ENCODE measurements around the gene KPRP.

Gene KPRP, protein sequence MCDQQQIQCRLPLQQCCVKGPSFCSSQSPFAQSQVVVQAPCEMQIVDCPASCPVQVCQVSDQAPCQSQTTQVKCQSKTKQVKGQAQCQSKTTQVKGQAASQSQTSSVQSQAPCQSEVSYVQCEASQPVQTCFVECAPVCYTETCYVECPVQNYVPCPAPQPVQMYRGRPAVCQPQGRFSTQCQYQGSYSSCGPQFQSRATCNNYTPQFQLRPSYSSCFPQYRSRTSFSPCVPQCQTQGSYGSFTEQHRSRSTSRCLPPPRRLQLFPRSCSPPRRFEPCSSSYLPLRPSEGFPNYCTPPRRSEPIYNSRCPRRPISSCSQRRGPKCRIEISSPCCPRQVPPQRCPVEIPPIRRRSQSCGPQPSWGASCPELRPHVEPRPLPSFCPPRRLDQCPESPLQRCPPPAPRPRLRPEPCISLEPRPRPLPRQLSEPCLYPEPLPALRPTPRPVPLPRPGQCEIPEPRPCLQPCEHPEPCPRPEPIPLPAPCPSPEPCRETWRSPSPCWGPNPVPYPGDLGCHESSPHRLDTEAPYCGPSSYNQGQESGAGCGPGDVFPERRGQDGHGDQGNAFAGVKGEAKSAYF

DNA sequence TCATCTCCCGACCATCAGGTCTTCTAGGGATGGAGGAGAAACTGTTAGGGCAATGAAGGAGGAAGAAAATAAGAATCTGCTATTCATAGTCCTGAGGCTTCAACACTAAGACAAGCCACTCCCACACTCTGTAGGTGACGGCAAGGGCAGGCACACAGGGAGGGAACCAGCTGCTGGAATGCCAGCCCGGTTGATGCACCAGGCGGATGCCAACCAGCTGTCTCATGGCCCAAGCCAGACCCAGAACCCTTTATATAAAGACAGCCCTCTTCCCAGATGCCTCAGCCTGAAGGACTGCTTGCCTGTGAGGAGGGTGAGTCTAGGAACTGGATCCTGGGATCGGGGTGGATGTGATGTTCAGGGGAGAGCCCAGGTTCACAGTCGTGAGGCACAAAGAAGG lies at the start of gene KPRP:
KPRP (plus strand) TSS at position 279 of the 400 bp plus-strand sequence. CDS start 1,564 bp downstream, outside the sequence.
- no peak for DNase-seq (ENCODE audit: low spot score)

DNA sequence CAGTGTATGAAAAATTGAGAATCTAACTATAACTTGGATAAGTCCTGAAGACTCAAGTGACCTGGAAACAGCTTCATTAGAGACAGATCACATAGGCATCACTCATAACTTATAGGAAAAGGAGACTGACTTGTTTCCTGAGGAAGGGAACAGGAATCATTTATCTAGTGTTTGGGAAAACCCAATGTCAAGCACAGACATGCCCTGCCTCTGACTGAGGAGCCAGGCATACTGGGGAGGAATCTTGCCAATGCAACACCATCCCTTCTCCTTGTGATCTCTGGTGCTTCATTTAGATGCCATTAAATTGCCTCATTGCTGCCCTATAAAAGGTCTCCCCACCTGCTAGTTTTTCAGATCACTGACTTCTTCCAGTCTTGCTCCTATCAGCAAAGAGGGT lies 39.6 kb upstream of the KPRP start:
- no peak for DNase-seq (ENCODE audit: low spot score)

DNA sequence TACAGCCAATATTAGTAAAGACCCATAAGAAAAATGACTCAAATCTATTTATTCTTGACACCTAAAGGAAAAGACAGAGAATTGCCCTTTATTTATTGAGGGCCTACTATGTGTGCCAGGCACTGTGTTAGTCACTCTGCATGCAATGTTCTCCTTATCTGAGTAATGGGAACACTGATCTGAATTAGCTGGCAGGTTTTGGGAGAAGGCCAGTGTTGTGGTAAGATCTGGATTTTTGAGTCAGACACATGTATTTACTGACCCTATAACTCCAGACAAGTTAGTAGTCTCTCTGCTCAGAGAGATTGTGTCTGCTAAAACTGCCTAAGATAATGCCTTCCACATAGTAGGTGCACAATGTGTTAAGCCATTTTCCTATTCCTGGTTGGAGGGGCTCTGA lies 32.6 kb upstream of the KPRP start:
- DNase-seq (ENCODE audit: low spot score), result no peak

DNA sequence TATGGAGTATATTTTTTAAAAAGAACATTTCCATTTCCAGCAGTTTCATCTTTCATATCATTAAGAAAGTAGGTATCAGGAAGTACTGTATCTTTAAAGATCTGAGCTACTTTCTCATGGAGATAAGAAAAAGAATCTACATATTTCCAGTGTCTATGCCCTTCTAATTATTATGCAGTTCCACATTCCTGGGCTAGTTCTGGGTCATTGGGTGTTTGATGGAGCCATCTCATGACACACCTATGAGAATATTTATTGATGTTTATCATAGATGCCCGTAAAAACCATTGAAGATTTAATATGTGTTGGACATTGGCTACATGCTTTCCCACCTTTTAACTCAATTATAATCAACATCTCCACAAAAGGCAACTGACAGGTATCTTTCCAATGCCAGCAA lies 28.8 kb upstream of the KPRP start:
- no peak for DNase-seq (ENCODE audit: low spot score)

DNA sequence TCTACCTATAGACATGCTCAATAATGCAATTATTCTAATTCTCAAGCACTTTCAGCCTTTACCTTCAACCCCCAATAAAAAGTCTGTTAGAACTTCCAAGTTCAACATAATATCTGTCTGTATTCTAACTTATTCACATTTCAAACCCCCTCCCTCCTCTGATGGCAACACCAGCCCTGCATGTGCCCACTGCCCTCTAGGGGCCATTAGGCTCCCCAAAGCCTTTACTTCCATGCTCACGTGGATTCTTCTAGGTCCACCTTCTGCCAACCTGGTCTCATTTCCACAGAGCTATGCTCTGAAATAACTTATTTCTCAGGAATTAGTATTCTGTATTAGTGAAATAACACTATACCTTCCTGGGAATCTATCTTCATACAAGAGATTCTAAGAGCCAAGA lies 22.2 kb upstream of the KPRP start:
- DNase-seq (ENCODE audit: low spot score), result no peak

DNA sequence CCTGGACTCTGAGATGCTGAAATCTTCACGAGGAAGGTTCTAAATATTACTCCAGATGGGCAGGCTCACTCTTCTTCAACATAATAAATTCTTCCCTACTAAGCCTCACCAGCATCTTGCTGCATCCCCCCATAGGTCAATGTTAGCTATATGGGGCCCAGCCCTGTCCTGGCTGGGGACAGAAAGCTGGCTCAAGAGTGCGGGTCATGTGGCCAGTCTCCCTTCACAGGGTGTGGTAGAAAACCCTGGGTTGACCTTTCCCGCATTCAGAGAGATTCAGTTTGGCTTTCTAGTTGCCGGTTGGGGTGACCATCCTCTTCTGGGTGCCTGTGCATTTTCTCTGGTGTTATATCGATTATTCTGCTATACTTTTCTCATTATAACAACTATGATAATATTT lies 19.8 kb upstream of the KPRP start:
- no peak for DNase-seq (ENCODE audit: low spot score)

DNA sequence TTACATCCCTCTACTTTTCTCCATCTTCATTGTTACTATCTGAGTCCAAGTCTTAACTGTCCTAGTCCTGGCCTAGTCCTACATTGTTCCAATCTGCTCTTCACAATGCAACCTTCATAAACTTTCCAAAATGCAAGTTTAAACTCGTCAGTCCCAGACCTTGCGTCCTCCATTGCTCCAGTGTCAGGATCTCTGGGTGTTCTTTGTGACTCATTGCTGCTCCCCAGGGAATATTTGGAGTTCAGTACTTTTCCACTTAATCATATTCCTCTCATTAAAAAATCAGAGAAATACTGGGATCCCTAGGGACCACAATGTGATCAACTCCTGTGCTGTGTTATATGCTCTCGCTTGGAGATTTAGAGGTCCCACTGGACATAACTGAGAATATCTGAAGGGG lies 18.0 kb upstream of the KPRP start:
- no peak for DNase-seq (ENCODE audit: low spot score)

DNA sequence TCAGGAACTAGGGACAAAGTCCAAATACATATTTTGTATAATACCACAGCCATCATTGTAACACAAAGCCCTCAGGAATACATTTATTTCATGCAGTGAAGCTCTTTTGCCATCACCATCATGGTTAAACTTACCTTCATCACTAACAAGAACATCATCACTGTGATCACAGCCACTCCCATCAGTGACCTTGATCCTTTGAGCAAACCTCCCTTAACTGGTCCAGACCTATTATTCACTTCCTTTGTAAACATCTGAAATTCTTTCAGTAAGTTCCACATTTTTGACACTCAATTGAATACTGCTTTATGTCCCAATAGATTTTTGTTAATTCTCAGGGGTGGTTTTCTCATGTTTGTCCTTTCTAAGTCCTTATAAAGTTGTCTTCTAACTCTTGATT lies 16.2 kb upstream of the KPRP start:
- no peak for DNase-seq (ENCODE audit: low spot score)

DNA sequence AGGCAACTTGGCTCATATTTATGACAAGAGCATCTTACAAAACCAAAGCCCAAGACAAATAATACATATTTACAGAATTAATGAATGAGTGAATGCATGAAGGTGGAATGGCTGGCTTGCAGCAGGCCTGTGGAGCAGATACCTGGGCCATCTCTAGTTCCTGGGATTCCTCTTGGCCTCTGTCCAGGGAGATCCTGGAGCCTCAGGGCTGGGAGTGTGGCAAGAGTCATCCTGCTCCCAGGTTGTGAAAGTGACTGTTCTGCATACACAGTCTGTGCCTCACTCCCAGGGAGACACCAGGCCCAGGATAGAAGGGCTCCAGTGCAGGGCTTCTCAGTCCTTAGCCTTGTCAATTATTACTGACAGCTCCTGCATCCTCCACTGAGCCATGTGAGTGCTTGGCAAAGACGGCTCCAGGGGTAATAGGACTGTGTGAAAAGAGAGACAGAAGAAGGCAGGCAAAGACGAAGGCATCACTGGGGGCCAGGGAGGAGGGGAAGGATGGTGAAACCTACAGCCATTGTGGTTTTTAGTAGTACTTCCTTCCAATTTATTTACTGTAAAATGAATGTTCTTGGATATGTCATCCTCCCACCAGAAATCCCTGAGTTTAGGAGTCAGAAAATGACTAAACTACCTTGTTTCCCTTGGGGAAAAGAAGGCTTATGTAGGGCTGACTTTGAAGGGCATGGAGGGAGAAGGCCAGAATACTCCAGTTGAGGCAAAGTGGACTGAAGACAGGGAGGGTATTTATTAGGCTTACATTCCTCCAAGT lies 14.3 kb upstream of the KPRP start:
- no peak for DNase-seq (ENCODE audit: low spot score)

DNA sequence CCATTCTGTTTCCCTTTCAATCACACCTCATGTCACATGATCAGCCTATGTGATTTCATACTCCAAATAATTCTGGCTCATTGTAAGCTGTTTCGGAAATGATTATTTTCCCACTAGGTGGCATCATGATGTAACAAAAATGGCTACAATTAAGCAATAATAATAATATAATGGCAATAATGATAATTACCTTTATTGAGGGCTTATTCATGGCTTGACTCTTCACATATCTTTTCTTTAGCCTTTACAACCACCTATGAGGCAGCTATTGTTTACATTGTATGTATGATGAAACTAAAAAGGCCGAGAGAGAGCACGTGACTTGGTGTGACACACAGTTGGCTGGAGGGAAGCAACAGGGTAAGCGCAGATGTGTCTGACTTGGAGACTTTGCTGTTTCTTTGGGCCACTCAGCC lies 12.5 kb upstream of the KPRP start:
- DNase-seq (ENCODE audit: low spot score), result no peak

DNA sequence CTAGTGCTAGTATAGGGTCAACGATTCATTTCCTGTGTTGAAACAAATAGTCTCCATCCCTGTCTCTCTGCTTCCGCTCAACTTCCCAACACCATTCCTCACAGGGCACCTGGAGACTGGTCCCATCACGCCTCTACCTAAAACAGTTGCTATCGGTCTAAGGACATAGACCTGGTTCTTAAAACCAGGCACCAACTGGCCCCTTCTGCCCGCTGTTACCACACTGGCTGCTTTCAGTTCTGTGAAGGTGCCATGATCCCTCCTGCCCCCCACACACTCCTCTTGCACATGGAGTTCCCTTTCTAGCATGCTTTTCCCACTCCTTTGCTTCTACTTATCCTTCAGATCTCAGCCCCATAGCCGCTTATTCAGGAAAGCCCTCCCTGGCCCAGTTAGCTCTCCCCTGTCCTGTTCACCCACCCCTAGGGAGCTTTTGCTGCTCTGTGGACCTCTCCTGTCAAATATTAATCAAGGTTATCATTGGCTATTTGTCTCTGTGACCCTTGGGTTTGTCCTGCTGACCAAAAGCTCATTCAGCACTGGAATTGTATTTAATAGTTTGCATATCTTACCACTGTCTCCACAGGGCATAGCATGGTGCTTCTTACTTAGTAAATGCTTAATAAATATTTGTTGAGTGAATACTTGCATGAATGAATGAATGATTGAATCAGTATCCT lies 11.9 kb upstream of the KPRP start:
- DNase-seq (ENCODE audit: low spot score), result no peak

DNA sequence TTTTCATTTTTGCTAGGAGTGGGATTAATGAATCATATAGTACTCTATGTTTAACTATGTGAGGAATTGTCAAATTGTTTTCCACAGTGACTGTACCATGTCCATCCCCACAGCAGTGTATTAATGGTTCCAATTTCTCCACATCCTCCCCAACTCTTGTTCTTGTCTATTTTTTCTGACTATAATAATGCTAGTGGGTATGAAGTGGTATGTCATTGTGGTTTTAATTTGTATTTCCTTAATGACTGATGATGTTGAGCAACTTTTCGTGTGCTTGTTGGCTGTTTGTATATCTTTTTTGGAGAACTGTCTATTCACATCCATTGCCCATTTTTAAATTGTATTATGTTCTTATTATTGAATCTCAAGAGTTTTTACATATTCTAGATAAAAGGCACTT lies 10.0 kb upstream of the KPRP start:
- DNase-seq (ENCODE audit: low spot score), result no peak

DNA sequence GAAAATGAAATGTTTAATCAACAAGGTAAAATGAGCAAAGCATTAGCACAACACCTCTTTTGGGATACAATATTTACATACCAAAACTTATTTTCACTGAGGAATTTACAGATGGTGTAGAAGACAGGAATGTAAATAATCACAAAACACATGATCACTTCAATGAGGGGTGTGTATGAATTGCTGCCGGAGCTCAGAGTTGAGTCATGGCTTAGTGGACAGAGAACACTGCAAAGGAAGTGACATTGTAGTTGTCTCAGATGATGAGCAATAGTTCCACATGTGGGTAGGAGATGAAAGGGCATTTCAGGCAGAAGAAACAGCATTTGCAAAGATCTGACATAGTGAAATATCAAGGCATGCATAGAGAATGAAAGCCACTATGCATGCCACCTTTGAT lies 5.6 kb upstream of the KPRP start:
- DNase-seq (ENCODE audit: low spot score), result peak; percentile 49

DNA sequence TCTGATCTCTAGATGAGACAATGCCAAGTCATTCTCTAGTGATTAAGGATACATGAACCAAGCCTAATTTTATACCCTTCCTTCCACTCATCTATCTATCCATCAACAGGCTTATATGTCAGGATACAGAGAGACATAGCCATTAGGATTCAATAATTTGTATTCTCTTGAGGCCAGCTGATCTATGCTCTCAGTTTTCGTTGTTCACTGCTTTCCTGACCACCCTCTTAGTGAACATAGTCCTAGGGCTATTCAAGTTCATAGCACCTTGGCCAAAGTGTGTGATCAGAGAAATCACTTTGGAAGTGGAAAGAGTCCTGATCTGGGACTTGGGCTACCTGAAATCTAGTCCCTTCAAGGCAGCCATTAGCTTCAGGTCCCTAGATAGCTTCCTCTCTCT lies 4.2 kb upstream of the KPRP start:
- DNase-seq (ENCODE audit: low spot score), result no peak

DNA sequence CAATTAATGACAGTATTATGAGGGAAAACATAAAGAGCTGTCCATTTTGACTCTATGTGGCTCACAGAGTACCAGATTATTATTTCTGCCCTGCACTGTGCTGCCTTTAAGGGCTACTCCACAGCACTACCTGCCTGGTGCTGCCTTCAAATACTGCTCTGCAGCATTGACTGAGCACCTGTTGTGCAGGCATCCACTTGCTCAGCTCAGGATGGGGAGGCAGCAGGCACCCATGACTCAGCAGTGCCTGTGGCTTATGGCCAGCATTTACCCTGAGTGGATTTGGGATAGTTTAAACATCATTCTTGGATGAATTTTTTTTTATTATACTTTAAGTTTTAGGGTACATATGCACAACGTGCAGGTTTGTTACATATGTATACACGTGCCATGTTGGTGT lies 953 bp upstream of the KPRP start:
- DNase-seq (ENCODE audit: low spot score), result no peak

DNA sequence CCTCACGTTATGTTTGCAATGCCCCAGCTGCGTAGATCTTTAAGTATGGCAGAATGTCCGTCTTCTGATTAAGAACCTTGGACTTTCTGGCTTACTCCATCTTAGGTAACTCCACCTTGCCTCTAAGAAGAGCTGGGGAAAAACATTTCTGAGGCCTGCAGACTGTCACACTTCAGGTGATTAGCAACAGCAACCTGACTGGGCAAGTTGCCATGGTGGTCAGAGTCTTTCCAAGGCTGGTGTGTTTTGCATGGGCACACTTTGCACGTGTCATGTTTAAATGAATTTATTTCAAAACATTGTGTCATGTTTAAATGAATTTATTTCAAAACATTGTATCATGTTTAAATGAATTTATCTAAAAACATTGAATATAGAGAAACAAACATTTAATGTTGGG lies 811 bp downstream of the KPRP start:
- DNase-seq (ENCODE audit: low spot score), result no peak

DNA sequence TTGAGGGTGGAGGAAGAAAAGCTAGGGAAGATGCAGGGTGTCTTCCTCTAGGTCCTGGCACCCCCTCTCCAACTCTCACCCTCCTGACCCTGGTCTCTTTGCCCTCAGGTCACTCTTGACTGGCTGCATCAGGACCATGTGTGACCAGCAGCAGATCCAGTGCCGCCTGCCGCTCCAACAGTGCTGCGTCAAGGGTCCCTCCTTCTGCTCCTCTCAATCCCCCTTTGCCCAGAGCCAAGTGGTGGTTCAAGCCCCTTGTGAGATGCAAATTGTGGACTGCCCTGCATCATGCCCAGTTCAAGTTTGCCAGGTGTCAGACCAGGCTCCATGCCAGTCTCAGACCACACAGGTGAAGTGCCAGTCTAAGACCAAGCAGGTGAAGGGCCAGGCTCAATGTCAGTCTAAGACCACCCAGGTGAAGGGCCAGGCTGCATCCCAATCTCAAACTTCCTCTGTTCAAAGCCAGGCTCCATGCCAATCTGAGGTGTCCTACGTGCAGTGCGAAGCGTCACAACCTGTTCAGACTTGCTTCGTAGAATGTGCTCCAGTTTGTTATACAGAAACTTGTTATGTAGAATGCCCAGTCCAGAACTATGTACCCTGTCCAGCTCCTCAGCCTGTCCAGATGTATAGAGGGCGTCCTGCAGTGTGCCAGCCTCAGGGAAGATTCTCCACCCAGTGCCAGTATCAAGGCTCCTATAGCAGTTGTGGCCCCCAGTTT lies 1.8 kb downstream of the KPRP start:
- no peak for DNase-seq (ENCODE audit: low spot score)

DNA sequence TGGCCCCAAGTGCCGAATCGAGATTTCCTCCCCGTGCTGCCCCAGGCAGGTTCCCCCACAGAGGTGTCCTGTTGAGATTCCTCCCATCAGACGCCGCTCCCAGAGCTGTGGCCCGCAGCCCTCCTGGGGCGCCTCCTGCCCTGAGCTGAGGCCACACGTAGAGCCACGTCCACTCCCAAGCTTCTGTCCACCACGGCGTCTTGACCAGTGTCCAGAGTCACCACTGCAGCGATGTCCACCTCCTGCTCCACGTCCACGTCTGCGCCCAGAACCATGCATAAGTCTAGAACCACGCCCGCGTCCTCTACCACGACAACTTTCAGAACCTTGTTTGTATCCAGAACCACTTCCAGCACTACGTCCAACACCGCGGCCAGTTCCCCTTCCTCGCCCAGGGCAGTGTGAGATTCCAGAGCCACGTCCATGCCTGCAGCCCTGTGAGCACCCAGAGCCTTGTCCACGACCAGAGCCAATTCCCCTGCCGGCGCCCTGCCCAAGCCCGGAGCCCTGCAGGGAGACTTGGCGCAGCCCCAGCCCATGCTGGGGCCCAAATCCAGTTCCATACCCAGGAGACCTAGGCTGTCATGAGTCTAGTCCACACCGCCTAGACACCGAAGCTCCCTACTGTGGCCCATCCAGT lies 2.8 kb downstream of the KPRP start:
- no peak for DNase-seq (ENCODE audit: low spot score)

DNA sequence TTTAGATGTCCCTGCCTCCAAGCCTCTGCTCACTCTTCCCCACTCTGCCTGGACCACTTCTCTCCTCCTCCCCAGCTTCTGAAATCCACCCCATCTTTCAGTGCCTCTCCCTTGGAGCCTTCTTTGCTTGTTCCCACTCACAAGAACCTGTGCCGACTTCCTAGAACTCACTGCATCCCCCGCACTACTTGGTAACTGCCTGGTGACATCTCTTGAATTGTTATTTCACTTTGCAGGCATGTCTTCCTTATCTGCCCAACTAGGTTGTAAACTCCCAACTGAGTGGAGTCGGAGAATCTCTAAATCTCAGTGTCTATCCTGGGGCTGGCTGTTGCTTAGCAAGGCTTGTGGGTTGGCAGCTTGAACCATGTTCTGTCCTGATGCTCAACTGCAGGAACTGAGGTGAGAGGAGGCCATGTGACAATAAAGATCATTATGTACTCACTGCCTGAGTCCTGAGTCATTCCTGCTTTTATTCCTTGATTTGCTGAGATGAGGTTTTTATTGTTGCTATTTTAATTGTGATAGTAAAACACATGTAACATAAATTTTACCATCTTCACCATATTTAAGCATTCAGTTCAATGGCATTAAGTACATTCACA lies 3.9 kb downstream of the KPRP start:
- no peak for DNase-seq (ENCODE audit: low spot score)

DNA sequence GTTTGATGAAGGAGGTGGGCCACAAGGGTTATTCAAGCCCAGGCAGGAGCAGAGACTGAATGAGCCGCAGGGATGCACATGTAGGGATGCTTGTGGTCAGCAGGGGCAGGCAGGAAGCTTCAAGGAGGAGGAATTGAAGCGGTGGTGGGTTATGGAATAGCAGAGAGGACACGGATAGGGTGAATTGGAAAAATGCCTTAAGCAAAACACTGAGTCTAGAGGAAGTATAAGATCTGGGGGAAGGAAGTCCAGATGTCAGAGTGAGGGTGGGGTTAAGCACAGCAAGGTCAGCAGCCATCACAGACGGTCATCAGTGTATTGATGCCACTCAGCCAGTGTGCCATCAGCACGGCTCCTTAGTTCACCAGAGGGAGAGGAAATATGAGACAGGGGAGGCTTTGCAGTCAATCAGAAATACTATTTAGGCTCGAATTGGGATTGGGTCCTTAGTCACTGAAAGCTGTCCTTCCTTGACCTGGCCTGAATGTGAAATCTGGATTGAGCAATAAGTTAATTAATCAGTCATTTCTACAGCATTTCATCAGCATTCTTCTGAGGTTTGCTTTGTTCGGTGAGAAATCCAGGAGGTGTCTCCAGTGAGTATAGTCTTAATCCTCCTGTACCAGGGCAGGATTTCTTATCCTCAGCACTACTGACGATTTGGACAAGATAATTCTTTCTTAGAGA lies 11.2 kb downstream of the KPRP start:
- DNase-seq (ENCODE audit: low spot score), result no peak
